Measurements from ENCODE around the gene ADAM12.

Gene ADAM12

GRCh38 chr10:126210051-126210651, 178.1 kb downstream of the ADAM12 start:
- no peak for DNase-seq (ENCODE audit: low spot score)

- no peak for DNase-seq (ENCODE audit: low spot score)
Measured at GRCh38 chr10:126209451-126209850, 178.8 kb downstream of the ADAM12 start.

- no peak for DNase-seq (ENCODE audit: low spot score)
Measured at GRCh38 chr10:126208726-126209302, 179.5 kb downstream of the ADAM12 start.

- no peak for DNase-seq (ENCODE audit: low spot score)
Measured at GRCh38 chr10:126207851-126208250, 180.4 kb downstream of the ADAM12 start.

- no peak for DNase-seq (ENCODE audit: low spot score)
Measured at GRCh38 chr10:126207313-126207771, 180.9 kb downstream of the ADAM12 start.

GRCh38 chr10:126205486-126206205, 182.6 kb downstream of the ADAM12 start:
- DNase-seq (ENCODE audit: low spot score): no peak

- DNase-seq (ENCODE audit: low spot score): no peak
Measured at GRCh38 chr10:126204320-126204719, 184.0 kb downstream of the ADAM12 start.

GRCh38 chr10:126203746-126204145, 184.5 kb downstream of the ADAM12 start:
- no peak for DNase-seq (ENCODE audit: low spot score)

- no peak for DNase-seq (ENCODE audit: low spot score)
Measured at GRCh38 chr10:126201603-126202002, 186.7 kb downstream of the ADAM12 start.

GRCh38 chr10:126199221-126199998, 188.9 kb downstream of the ADAM12 start:
- peak; percentile 16 for DNase-seq (ENCODE audit: low spot score)

- no peak for DNase-seq (ENCODE audit: low spot score)
Measured at GRCh38 chr10:126198681-126199080, 189.6 kb downstream of the ADAM12 start.

GRCh38 chr10:126197036-126197543, 191.2 kb downstream of the ADAM12 start:
- no peak for DNase-seq (ENCODE audit: low spot score)

GRCh38 chr10:126196281-126196680, 192.0 kb downstream of the ADAM12 start:
- no peak for DNase-seq (ENCODE audit: low spot score)

GRCh38 chr10:126191192-126191591, 197.1 kb downstream of the ADAM12 start:
- no peak for DNase-seq (ENCODE audit: low spot score)

- DNase-seq (ENCODE audit: low spot score): no peak
Measured at GRCh38 chr10:126188679-126189200, 199.5 kb downstream of the ADAM12 start.

- DNase-seq (ENCODE audit: low spot score): no peak
Measured at GRCh38 chr10:126187399-126187798, 200.9 kb downstream of the ADAM12 start.

GRCh38 chr10:126186766-126187165, 201.5 kb downstream of the ADAM12 start:
- DNase-seq (ENCODE audit: low spot score): no peak

- no peak for DNase-seq (ENCODE audit: low spot score)
Measured at GRCh38 chr10:126185676-126186447, 202.4 kb downstream of the ADAM12 start.

- DNase-seq (ENCODE audit: low spot score): no peak
Measured at GRCh38 chr10:126181626-126182025, 206.7 kb downstream of the ADAM12 start.

- no peak for DNase-seq (ENCODE audit: low spot score)
Measured at GRCh38 chr10:126179637-126180036, 208.6 kb downstream of the ADAM12 start.

- DNase-seq (ENCODE audit: low spot score): no peak
Measured at GRCh38 chr10:126177417-126178030, 210.8 kb downstream of the ADAM12 start.
